SK-N-SH treated with all-trans-retinoic acid at 6 μM for 48 hours (cell line): ENCODE results near the gene ACOT6.
"Not testable (repeated sequence)": the region's sequence is repeated elsewhere in the genome, so short reads cannot be mapped to it uniquely, and the experiment has no call there.

Experiments used
- ATAC-seq: fragments of 200-7000 bp; cut with Tn5 transposase; 3 replicates; pipeline ENCODE4 v1.9.1; 2020; ENCODE audit warnings: mild to moderate bottlenecking, moderate library complexity
- ARNTL ChIP-seq: fragments of 450-650 bp; formaldehyde crosslinking; IDR thresholded peaks from 2 replicates; pipeline ENCODE4 v1.5.0; 2020; ENCODE audit warnings: low read depth, mild to moderate bottlenecking, moderate library complexity, borderline replicate concordance
- BACH2 ChIP-seq: fragments of 250-450 bp; sonication (Bioruptor Pico); IDR thresholded peaks from 2 replicates; pipeline ENCODE4 v1.9.0; 2021; ENCODE audit warnings: mild to moderate bottlenecking, borderline replicate concordance
- CREB5 ChIP-seq: fragments of 250-450 bp; sonication (Bioruptor Pico); IDR thresholded peaks from 2 replicates; pipeline ENCODE4 v1.5.1; 2020; ENCODE audit warnings: low read depth, mild to moderate bottlenecking, moderate library complexity
- CSDC2 ChIP-seq: fragments of 250-450 bp; sonication (Bioruptor Pico); IDR thresholded peaks from 2 replicates; pipeline ENCODE4 v1.5.0; 2020; ENCODE audit warnings: mild to moderate bottlenecking, moderate library complexity
- ESRRG ChIP-seq: fragments of 250-450 bp; sonication (Bioruptor Pico); IDR thresholded peaks from 2 replicates; pipeline ENCODE4 v1.6.1; 2021; ENCODE audit warnings: mild to moderate bottlenecking
- GLIS3 ChIP-seq: fragments of 250-450 bp; sonication (Bioruptor Pico); IDR thresholded peaks from 2 replicates; pipeline ENCODE4 v1.5.0; 2020; ENCODE audit warnings: mild to moderate bottlenecking, moderate library complexity
- ISL1 ChIP-seq: fragments of 250-450 bp; sonication (Bioruptor Pico); IDR thresholded peaks from 2 replicates; pipeline ENCODE4 v2.1.2; 2022; ENCODE audit warnings: mild to moderate bottlenecking, moderate library complexity
- OSR1 ChIP-seq: fragments of 250-450 bp; sonication (Bioruptor Pico); IDR thresholded peaks from 2 replicates; pipeline ENCODE4 v1.8.0; 2022; ENCODE audit warnings: moderate library complexity, mild to moderate bottlenecking, inconsistent platforms
- PATZ1 ChIP-seq: fragments of 250-450 bp; sonication (Bioruptor Pico); IDR thresholded peaks from 2 replicates; pipeline ENCODE4 v1.8.0; 2020; ENCODE audit warnings: mild to moderate bottlenecking, moderate library complexity, borderline replicate concordance
- PPARA ChIP-seq: fragments of 250-450 bp; sonication (Bioruptor Pico); IDR thresholded peaks from 2 replicates; pipeline ENCODE4 v1.5.0; 2020; ENCODE audit warnings: mild to moderate bottlenecking, borderline replicate concordance
- RARB ChIP-seq: fragments of 250-450 bp; sonication (Bioruptor Pico); IDR thresholded peaks from 2 replicates; pipeline ENCODE4 v1.8.0; 2021; ENCODE audit warnings: mild to moderate bottlenecking, moderate library complexity
- SNAI2 ChIP-seq: fragments of 250-450 bp; sonication (Bioruptor Pico); IDR thresholded peaks from 2 replicates; pipeline ENCODE4 v1.5.0; 2020; ENCODE audit warnings: mild to moderate bottlenecking, moderate library complexity
- TCF4 ChIP-seq: fragments of 250-450 bp; sonication (Bioruptor Pico); IDR thresholded peaks from 2 replicates; pipeline ENCODE4 v1.8.0; 2021; ENCODE audit warnings: mild to moderate bottlenecking, moderate library complexity, borderline replicate concordance
- TOX ChIP-seq: fragments of 250-450 bp; sonication (Bioruptor Pico); IDR thresholded peaks from 2 replicates; pipeline ENCODE4 v1.8.0; 2021; ENCODE audit warnings: mild to moderate bottlenecking, moderate library complexity, borderline replicate concordance
- TSHZ2 ChIP-seq: fragments of 250-450 bp; sonication (Bioruptor Pico); IDR thresholded peaks from 2 replicates; pipeline ENCODE4 v1.5.0; 2020; ENCODE audit warnings: mild to moderate bottlenecking, moderate library complexity
- ZC3H10 ChIP-seq: fragments of 250-450 bp; sonication (Bioruptor Pico); IDR thresholded peaks from 2 replicates; pipeline ENCODE4 v1.5.1; 2021; ENCODE audit warnings: mild to moderate bottlenecking, moderate library complexity
- ZFP3 ChIP-seq: fragments of 250-450 bp; sonication (Bioruptor Pico); IDR thresholded peaks from 2 replicates; pipeline ENCODE4 v1.5.0; 2020; ENCODE audit warnings: mild to moderate bottlenecking, moderate library complexity
- ZNF565 ChIP-seq: fragments of 450-650 bp; formaldehyde crosslinking; conservative IDR thresholded peaks from 2 replicates; pipeline ENCODE4 v1.5.0; 2020; ENCODE audit warnings: low read depth, mild to moderate bottlenecking, moderate library complexity
- ZNF8 ChIP-seq: fragments of 450-650 bp; formaldehyde crosslinking; IDR thresholded peaks from 2 replicates; pipeline ENCODE4 v1.5.0; 2020; ENCODE audit warnings: mild to moderate bottlenecking, moderate library complexity
- TF ChIP-seq, protein P1 (sequence below): fragments of 250-450 bp; sonication (Bioruptor Pico); IDR thresholded peaks from 2 replicates; pipeline ENCODE4 v1.8.0; 2021; ENCODE audit warnings: low read depth, mild to moderate bottlenecking, moderate library complexity, borderline replicate concordance
- TF ChIP-seq, protein P2 (sequence below): fragments of 250-450 bp; sonication (Bioruptor Pico); IDR thresholded peaks from 2 replicates; pipeline ENCODE4 v1.5.1; 2021; ENCODE audit warnings: mild to moderate bottlenecking, moderate library complexity

ACOT6 gene

GRCh38 chr14:73588695-73589094 is 23.6 kb upstream of the ACOT6 start:
- no peak for TF ChIP-seq BACH2
- no peak for TF ChIP-seq ZC3H10 (CRISPR knock-in tag)
- TF ChIP-seq, protein P1, sequence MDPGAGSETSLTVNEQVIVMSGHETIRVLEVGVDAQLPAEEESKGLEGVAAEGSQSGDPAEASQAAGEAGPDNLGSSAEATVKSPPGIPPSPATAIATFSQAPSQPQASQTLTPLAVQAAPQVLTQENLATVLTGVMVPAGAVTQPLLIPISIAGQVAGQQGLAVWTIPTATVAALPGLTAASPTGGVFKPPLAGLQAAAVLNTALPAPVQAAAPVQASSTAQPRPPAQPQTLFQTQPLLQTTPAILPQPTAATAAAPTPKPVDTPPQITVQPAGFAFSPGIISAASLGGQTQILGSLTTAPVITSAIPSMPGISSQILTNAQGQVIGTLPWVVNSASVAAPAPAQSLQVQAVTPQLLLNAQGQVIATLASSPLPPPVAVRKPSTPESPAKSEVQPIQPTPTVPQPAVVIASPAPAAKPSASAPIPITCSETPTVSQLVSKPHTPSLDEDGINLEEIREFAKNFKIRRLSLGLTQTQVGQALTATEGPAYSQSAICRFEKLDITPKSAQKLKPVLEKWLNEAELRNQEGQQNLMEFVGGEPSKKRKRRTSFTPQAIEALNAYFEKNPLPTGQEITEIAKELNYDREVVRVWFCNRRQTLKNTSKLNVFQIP = no peak
- no peak for TF ChIP-seq RARB (CRISPR knock-in tag)
- TF ChIP-seq PATZ1 (CRISPR knock-in tag) = no peak
- no peak for TF ChIP-seq ESRRG (CRISPR knock-in tag)
- TF ChIP-seq SNAI2 = no peak
- no peak for TF ChIP-seq OSR1 (CRISPR knock-in tag)
- TF ChIP-seq ZNF565 (CRISPR knock-in tag) = no peak
- no peak for TF ChIP-seq ARNTL (CRISPR knock-in tag)
- TF ChIP-seq GLIS3 = no peak
- TF ChIP-seq ISL1 (CRISPR knock-in tag) = no peak
- TF ChIP-seq CSDC2 (CRISPR knock-in tag) = no peak
- TF ChIP-seq ZFP3 (CRISPR knock-in tag) = no peak
- TF ChIP-seq, all 23 proteins: peak for 0
- no peak for ATAC-seq

GRCh38 chr14:73589116-73589515 is 23.2 kb upstream of the ACOT6 start:
- TF ChIP-seq ISL1 (CRISPR knock-in tag) = no peak
- TF ChIP-seq, protein P1 = no peak
- TF ChIP-seq ARNTL (CRISPR knock-in tag) = no peak
- TF ChIP-seq ESRRG (CRISPR knock-in tag) = no peak
- no peak for TF ChIP-seq RARB (CRISPR knock-in tag)
- no peak for TF ChIP-seq TCF4 (CRISPR knock-in tag)
- TF ChIP-seq ZNF8 (CRISPR knock-in tag) = no peak
- no peak for TF ChIP-seq TSHZ2
- TF ChIP-seq CSDC2 (CRISPR knock-in tag) = no peak
- TF ChIP-seq TOX (CRISPR knock-in tag) = no peak
- TF ChIP-seq ZC3H10 (CRISPR knock-in tag) = no peak
- TF ChIP-seq CREB5 = no peak
- no peak for TF ChIP-seq PPARA (CRISPR knock-in tag)
- no peak for TF ChIP-seq BACH2
- no peak for TF ChIP-seq PATZ1 (CRISPR knock-in tag)
- TF ChIP-seq, protein P2, sequence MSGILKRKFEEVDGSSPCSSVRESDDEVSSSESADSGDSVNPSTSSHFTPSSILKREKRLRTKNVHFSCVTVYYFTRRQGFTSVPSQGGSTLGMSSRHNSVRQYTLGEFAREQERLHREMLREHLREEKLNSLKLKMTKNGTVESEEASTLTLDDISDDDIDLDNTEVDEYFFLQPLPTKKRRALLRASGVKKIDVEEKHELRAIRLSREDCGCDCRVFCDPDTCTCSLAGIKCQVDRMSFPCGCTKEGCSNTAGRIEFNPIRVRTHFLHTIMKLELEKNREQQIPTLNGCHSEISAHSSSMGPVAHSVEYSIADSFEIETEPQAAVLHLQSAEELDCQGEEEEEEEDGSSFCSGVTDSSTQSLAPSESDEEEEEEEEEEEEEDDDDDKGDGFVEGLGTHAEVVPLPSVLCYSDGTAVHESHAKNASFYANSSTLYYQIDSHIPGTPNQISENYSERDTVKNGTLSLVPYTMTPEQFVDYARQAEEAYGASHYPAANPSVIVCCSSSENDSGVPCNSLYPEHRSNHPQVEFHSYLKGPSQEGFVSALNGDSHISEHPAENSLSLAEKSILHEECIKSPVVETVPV (CRISPR knock-in tag) = no peak
- TF ChIP-seq ZNF565 (CRISPR knock-in tag) = no peak
- no peak for TF ChIP-seq ZFP3 (CRISPR knock-in tag)
- ATAC-seq = no peak

DNA sequence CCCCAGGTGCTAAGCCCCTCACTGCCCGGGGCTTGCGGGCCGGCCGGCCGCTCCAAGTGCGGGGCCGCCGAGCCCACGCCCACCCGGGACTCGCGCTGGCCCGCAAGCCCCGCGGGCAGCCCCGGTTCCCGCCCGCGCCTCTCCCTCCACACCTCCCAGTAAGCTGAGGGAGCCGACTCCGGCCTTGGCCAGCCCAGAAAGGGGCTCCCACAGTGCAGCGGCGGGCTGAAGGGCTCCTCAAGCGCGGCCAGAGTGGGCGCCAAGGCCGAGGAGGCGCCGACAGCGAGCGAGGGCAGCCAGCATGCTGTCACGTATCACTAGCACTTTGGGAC is 21.7 kb upstream of the ACOT6 start:
- ATAC-seq = not testable (repeated sequence)
